ENCODE results near the gene ABHD17A. TPM values are rescaled to one million over a fixed set of nuclear protein-coding genes. Genes with fewer than 3 reads are reported as not detected.
A peak's percentile ranks its signal among the peaks of the same experiment; 100 is the strongest.

The ABHD17A gene
- total and polyA plus RNA-seq, 9 of the 15 experiments (the other 6 are each of a cell fraction or from before 2014, with no cell fraction given), result 0.04 to 135 (median 21.8) TPM; not detected in 1

DNA sequence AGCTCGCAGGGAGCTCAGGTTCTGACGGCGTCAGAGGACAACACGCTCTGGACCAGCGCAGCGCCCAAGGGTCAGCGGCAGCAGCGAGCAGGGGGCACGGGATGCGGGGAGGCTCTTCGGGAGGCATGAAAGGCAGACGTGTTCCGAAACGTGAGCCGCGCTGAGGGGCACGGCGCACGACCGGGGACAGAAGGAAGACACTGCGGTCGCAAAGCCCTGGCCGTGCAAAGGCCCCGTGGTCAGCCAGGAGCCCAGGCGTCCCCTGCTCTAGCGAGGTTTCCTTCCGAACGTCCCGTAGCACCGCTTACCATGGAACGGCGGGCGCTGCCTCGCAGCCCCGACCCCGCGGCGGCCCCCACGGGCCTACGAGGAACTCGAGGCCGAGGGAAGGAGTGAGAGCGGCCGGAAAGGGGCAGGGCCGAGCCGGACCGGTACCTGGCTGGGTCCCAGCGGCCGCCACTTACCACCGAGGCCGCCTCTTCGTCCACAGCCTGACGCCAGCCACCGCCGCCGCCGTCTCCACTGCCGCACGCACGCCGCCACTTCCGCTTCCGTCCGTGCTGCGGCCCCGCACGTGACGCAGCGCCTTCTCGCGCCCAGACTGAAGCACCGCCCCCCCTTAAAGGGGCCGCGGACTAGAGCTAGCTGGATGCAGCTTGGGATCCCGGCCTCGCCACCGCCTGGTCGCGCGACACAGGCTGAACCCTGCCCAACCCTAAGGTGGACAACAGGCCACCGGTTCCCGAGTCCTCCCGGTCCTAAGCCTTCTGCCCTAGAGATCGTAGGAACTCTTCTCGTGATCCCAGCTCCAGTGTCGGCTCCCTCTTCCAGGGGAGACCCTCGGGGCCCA lies 9.4 kb downstream of the ABHD17A start (continued):
- TF ChIP-seq, protein P1, sequence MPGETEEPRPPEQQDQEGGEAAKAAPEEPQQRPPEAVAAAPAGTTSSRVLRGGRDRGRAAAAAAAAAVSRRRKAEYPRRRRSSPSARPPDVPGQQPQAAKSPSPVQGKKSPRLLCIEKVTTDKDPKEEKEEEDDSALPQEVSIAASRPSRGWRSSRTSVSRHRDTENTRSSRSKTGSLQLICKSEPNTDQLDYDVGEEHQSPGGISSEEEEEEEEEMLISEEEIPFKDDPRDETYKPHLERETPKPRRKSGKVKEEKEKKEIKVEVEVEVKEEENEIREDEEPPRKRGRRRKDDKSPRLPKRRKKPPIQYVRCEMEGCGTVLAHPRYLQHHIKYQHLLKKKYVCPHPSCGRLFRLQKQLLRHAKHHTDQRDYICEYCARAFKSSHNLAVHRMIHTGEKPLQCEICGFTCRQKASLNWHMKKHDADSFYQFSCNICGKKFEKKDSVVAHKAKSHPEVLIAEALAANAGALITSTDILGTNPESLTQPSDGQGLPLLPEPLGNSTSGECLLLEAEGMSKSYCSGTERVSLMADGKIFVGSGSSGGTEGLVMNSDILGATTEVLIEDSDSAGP (CRISPR knock-in tag; IDR thresholded peaks at IDR 0.05), result peak; percentile 100
- peak; percentile 85 for TF ChIP-seq RBM22 (IDR thresholded peaks at IDR 0.05; ENCODE audit: low read depth, low read length, poor library complexity, severe bottlenecking)
- no peak for TF ChIP-seq ZMIZ1 (IDR thresholded peaks at IDR 0.05; ENCODE audit: low read depth in 2 of 2, low read length in 2 of 2)
- no peak for TF ChIP-seq TEAD1 (CRISPR knock-in tag; IDR thresholded peaks at IDR 0.05)
- TF ChIP-seq HDAC6 (IDR thresholded peaks at IDR 0.05; ENCODE audit: low read depth, low read length), result no peak
- TF ChIP-seq ZNF696 (CRISPR knock-in tag; conservative IDR thresholded peaks at IDR 0.05), result no peak
- no peak for TF ChIP-seq DACH1 (IDR thresholded peaks at IDR 0.05; ENCODE audit: partially characterized antibody)
- TF ChIP-seq, protein P2, sequence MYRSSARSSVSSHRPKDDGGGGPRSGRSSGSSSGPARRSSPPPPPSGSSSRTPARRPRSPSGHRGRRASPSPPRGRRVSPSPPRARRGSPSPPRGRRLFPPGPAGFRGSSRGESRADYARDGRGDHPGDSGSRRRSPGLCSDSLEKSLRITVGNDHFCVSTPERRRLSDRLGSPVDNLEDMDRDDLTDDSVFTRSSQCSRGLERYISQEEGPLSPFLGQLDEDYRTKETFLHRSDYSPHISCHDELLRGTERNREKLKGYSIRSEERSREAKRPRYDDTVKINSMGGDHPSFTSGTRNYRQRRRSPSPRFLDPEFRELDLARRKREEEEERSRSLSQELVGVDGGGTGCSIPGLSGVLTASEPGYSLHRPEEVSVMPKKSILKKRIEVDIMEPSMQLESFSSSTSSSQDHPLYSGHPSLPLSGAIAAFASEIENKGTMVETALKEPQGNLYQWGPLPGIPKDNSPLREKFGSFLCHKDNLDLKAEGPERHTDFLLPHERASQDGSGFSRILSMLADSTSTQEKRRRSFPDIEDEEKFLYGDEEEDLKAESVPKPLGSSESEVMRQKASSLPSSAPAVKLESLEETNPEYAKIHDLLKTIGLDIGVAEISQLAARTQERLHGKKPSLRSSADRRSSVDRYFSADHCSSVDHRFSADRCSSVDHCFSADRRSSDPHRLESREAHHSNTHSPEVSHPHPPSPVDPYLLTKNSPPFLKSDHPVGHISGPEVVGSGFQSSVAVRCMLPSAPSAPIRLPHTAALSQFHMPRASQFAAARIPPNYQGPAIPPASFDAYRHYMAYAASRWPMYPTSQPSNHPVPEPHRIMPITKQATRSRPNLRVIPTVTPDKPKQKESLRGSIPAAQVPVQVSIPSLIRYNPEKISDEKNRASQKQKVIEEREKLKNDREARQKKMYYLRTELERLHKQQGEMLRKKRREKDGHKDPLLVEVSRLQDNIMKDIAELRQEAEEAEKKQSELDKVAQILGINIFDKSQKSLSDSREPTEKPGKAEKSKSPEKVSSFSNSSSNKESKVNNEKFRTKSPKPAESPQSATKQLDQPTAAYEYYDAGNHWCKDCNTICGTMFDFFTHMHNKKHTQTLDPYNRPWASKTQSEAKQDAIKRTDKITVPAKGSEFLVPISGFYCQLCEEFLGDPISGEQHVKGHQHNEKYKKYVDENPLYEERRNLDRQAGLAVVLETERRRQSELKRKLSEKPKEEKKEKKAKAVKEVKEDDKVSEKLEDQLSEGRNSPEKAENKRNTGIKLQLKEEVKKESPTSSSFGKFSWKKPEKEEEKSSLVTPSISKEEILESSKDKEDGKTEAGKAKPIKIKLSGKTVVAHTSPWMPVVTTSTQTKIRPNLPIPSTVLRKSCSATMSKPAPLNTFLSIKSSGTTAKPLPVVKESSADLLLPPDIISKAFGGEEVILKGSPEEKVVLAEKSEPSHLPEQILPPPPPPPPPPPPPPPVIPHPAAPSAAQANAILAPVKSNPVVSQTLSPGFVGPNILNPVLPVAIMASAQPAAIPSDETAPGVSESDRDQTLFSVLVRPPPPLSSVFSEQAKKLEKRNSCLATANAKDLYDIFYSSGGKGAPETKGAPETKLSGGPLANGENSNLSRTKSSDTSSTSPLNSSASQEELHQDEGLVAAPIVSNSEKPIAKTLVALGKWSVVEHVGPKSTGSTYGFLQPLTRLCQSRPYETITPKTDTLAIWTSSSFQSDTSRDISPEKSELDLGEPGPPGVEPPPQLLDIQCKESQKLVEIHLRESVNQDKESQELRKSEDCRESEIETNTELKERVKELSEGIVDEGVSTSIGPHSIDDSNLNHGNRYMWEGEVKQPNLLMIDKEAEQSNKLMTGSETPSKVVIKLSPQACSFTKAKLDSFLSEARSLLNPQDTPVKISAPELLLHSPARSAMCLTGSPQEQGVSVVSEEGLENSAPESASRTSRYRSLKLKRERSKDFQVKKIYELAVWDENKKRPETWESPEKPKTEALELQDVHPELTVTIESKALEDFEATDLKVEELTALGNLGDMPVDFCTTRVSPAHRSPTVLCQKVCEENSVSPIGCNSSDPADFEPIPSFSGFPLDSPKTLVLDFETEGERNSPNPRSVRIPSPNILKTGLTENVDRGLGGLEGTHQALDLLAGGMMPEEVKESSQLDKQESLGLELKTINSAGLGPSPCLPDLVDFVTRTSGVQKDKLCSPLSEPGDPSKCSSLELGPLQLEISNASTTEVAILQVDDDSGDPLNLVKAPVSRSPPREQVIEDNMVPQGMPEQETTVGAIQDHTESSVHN (IDR thresholded peaks at IDR 0.05; ENCODE audit: borderline replicate concordance in 1 of 2, low read depth in 1 of 2), result no peak
- no peak for TF ChIP-seq NFYB (IDR thresholded peaks at IDR 0.05; ENCODE audit: extremely low read depth, insufficient read length)
- peak; percentile 60; the same call in 1 of the 2 replicates for TF ChIP-seq NR2C1 (IDR thresholded peaks at IDR 0.05)
- peak; percentile 65 for TF ChIP-seq NR2C1 (tag; IDR thresholded peaks at IDR 0.05)
- TF ChIP-seq ZNF551 (CRISPR knock-in tag; IDR thresholded peaks at IDR 0.05), result no peak
- TF ChIP-seq ZEB2 (IDR thresholded peaks at IDR 0.05), result no peak

All from K562 (cell line).